ENCODE measurements around the gene CRYBB3.

- TF ChIP-seq YY1 (IDR thresholded peaks at IDR 0.05; ENCODE audit: low read depth) (no peak), REST (IDR thresholded peaks at IDR 0.05; ENCODE audit: low read depth) (no peak), EGR1 (IDR thresholded peaks at IDR 0.05) (no peak), TCF12 (IDR thresholded peaks at IDR 0.05; ENCODE audit: low read depth) (no peak), NFIC (IDR thresholded peaks at IDR 0.05) (no peak), CEBPB (IDR thresholded peaks at IDR 0.05) (no peak), TAF1 (IDR thresholded peaks at IDR 0.05; ENCODE audit: low read depth) (no peak)
Observed at GRCh38 chr22:25193130-25193529, 6.5 kb upstream of the CRYBB3 start.

Measured in Ishikawa (cell line).